ENCODE data around the gene LEMD3. TPM values are rescaled to one million over a fixed set of nuclear protein-coding genes. Genes with fewer than 3 reads are reported as not detected.

The LEMD3 gene
- total RNA-seq, 1 experiment from 2014 or later, result 26.9 TPM

- no TSS peak for BruUV-seq (replicated peaks)
- intact Hi-C loops (cut with micrococcal nuclease; ENCODE audit: unreplicated experiment) (no loop called here), in situ Hi-C loops (cut with HindIII; ENCODE audit: low pct_unique_long_range_greater_than_20kb, low sequenced_read_pairs) (no loop called here)
- no peak for ATAC-seq
- Histone ChIP-seq H3K27ac (ENCODE audit: low read length) (no peak overlapping the region), H3K4me3 (ENCODE audit: low read depth in 2 of 2, low read length in 2 of 2) (no peak overlapping the region), H3K27me3 (ENCODE audit: control insufficient read depth, insufficient read depth, low read length) (peaks cover 41% of the 10 kb centered on the region), H3K9me3 (ENCODE audit: control insufficient read depth, insufficient read depth, low read depth, low read length) (no peaks in the 10 kb centered on the region), H3K36me3 (ENCODE audit: control insufficient read depth, insufficient read depth, low read length) (no peaks in the 10 kb centered on the region; the same call in 1 of the 2 replicates), H3K4me1 (ENCODE audit: control insufficient read depth, insufficient read depth, low read length) (no peaks in the 10 kb centered on the region)
- TF ChIP-seq, protein P1, sequence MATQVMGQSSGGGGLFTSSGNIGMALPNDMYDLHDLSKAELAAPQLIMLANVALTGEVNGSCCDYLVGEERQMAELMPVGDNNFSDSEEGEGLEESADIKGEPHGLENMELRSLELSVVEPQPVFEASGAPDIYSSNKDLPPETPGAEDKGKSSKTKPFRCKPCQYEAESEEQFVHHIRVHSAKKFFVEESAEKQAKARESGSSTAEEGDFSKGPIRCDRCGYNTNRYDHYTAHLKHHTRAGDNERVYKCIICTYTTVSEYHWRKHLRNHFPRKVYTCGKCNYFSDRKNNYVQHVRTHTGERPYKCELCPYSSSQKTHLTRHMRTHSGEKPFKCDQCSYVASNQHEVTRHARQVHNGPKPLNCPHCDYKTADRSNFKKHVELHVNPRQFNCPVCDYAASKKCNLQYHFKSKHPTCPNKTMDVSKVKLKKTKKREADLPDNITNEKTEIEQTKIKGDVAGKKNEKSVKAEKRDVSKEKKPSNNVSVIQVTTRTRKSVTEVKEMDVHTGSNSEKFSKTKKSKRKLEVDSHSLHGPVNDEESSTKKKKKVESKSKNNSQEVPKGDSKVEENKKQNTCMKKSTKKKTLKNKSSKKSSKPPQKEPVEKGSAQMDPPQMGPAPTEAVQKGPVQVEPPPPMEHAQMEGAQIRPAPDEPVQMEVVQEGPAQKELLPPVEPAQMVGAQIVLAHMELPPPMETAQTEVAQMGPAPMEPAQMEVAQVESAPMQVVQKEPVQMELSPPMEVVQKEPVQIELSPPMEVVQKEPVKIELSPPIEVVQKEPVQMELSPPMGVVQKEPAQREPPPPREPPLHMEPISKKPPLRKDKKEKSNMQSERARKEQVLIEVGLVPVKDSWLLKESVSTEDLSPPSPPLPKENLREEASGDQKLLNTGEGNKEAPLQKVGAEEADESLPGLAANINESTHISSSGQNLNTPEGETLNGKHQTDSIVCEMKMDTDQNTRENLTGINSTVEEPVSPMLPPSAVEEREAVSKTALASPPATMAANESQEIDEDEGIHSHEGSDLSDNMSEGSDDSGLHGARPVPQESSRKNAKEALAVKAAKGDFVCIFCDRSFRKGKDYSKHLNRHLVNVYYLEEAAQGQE (IDR thresholded peaks at IDR 0.05; ENCODE audit: insufficient read depth in 1 of 2, low read depth in 2 of 2, low read length in 1 of 2), result no peak
- TF ChIP-seq POLR2AphosphoS5 (IDR thresholded peaks at IDR 0.05; ENCODE audit: low read depth, low read length) (no peak), TCF7L2 (IDR thresholded peaks at IDR 0.05; ENCODE audit: low read depth, low read length) (no peak), SIN3A (IDR thresholded peaks at IDR 0.05; ENCODE audit: borderline replicate concordance, insufficient read depth, low read depth, low read length) (no peak)
- TF ChIP-seq, protein P2, sequence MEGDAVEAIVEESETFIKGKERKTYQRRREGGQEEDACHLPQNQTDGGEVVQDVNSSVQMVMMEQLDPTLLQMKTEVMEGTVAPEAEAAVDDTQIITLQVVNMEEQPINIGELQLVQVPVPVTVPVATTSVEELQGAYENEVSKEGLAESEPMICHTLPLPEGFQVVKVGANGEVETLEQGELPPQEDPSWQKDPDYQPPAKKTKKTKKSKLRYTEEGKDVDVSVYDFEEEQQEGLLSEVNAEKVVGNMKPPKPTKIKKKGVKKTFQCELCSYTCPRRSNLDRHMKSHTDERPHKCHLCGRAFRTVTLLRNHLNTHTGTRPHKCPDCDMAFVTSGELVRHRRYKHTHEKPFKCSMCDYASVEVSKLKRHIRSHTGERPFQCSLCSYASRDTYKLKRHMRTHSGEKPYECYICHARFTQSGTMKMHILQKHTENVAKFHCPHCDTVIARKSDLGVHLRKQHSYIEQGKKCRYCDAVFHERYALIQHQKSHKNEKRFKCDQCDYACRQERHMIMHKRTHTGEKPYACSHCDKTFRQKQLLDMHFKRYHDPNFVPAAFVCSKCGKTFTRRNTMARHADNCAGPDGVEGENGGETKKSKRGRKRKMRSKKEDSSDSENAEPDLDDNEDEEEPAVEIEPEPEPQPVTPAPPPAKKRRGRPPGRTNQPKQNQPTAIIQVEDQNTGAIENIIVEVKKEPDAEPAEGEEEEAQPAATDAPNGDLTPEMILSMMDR (IDR thresholded peaks at IDR 0.05), result no peak
- CTCF ChIA-PET, result interaction anchor here (0.5 to 1.2 kb wide), 4 partner anchors 12 to 416 kb away, joined by 3 to 5 read pairs (median 3); no protein-coding TSS in a partner anchor
- POLR2A ChIA-PET, result no interaction called here
- no peak for DNase-seq (ENCODE audit: low read depth, low spot score)
These were observed 43.4 kb upstream of the LEMD3 start for GRCh38 chr12:65125975-65126374.

GRCh38 chr12:65126482-65126881 lies 42.9 kb upstream of the LEMD3 start:
- Histone ChIP-seq H3K4me3 (ENCODE audit: low read depth in 2 of 2, low read length in 2 of 2) (no peak overlapping the region), H3K27ac (ENCODE audit: low read length) (no peak overlapping the region), H3K36me3 (ENCODE audit: control insufficient read depth, insufficient read depth, low read length) (no peaks in the 10 kb centered on the region; the same call in 1 of the 2 replicates), H3K27me3 (ENCODE audit: control insufficient read depth, insufficient read depth, low read length) (peaks cover 44% of the 10 kb centered on the region), H3K4me1 (ENCODE audit: control insufficient read depth, insufficient read depth, low read length) (no peaks in the 10 kb centered on the region), H3K9me3 (ENCODE audit: control insufficient read depth, insufficient read depth, low read depth, low read length) (no peaks in the 10 kb centered on the region)
- TF ChIP-seq SIN3A (IDR thresholded peaks at IDR 0.05; ENCODE audit: borderline replicate concordance, insufficient read depth, low read depth, low read length) (no peak), POLR2AphosphoS5 (IDR thresholded peaks at IDR 0.05; ENCODE audit: low read depth, low read length) (no peak), TCF7L2 (IDR thresholded peaks at IDR 0.05; ENCODE audit: low read depth, low read length) (no peak)
- TF ChIP-seq, protein P1 (IDR thresholded peaks at IDR 0.05; ENCODE audit: insufficient read depth in 1 of 2, low read depth in 2 of 2, low read length in 1 of 2), result no peak
- TF ChIP-seq, protein P2 (IDR thresholded peaks at IDR 0.05), result no peak
- POLR2A ChIA-PET, result no interaction called here
- in situ Hi-C loops (cut with HindIII; ENCODE audit: low pct_unique_long_range_greater_than_20kb, low sequenced_read_pairs), result no loop called here
- ATAC-seq, result no peak
- no TSS peak for BruUV-seq (replicated peaks)
- CTCF ChIA-PET, result interaction anchor here (0.5 to 1.2 kb wide), 4 partner anchors 11 to 416 kb away, joined by 3 to 5 read pairs (median 3); no protein-coding TSS in a partner anchor
- intact Hi-C loops (cut with micrococcal nuclease; ENCODE audit: unreplicated experiment), result no loop called here
- DNase-seq (ENCODE audit: low read depth, low spot score), result no peak
